H9 (cell line): ENCODE data around the gene ALCAM. TPM values are rescaled to one million over a fixed set of nuclear protein-coding genes. Genes with fewer than 3 reads are reported as not detected.

Experiments
- DNase-seq: peaks from one replicate; pipeline ENCODE4 v3.0.0-alpha.2; 2017
- H2AFZ ChIP-seq: one replicate; pipeline ENCODE4 v1.6.1; 2013; ENCODE audit warnings: mild to moderate bottlenecking, low read length, control low read depth, moderate library complexity
- H2AK5ac ChIP-seq: 2 replicates; pipeline ENCODE4 v1.6.1; 2013; ENCODE audit warnings: low read length, control low read depth, mixed read lengths; ENCODE audit not compliant: insufficient read length
- H2BK120ac ChIP-seq: one replicate; pipeline ENCODE4 v1.6.1; 2013; ENCODE audit warnings: low read depth, mild to moderate bottlenecking, low read length, control low read depth, inconsistent platforms; ENCODE audit not compliant: poor library complexity, severe bottlenecking
- H2BK12ac ChIP-seq: 2 replicates; pipeline ENCODE4 v1.6.1; 2013; ENCODE audit warnings: low read length, control low read depth, mixed read lengths, low read depth; ENCODE audit not compliant: insufficient read length
- H2BK15ac ChIP-seq: 2 replicates; pipeline ENCODE4 v1.6.1; 2013; ENCODE audit warnings: low read depth, low read length, control low read depth
- H2BK20ac ChIP-seq: one replicate; pipeline ENCODE4 v1.6.1; 2013; ENCODE audit warnings: low read depth, mild to moderate bottlenecking, low read length, control low read depth, inconsistent platforms; ENCODE audit not compliant: poor library complexity, severe bottlenecking
- H2BK5ac ChIP-seq: 2 replicates; pipeline ENCODE4 v1.6.1; 2013; ENCODE audit warnings: low read length, control low read depth, mixed read lengths; ENCODE audit not compliant: insufficient read length
- H3K14ac ChIP-seq: 2 replicates; pipeline ENCODE4 v1.6.1; 2013; ENCODE audit warnings: low read length, control low read depth; ENCODE audit not compliant: insufficient read depth
- H3K18ac ChIP-seq: 2 replicates; pipeline ENCODE4 v1.6.1; 2013; ENCODE audit warnings: low read depth, mild to moderate bottlenecking, mixed read lengths, low read length, control low read depth; ENCODE audit not compliant: insufficient read length
- H3K23ac ChIP-seq: 2 replicates; pipeline ENCODE4 v1.6.1; 2013; ENCODE audit warnings: low read length, control low read depth, mixed read lengths, low read depth; ENCODE audit not compliant: insufficient read length
- H3K23me2 ChIP-seq: 2 replicates; pipeline ENCODE4 v1.6.1; 2013; ENCODE audit warnings: low read depth, mild to moderate bottlenecking, mixed read lengths, low read length, control low read depth; ENCODE audit not compliant: insufficient read length, poor library complexity, severe bottlenecking
- H3K27ac ChIP-seq: 2 replicates; pipeline ENCODE4 v1.5.1; 2013; ENCODE audit warnings: low read length, control low read depth, mixed read lengths, low read depth; ENCODE audit not compliant: insufficient read length
- H3K27me3 ChIP-seq: 2 replicates; pipeline ENCODE4 v1.6.1; 2013; ENCODE audit warnings: low read length, control low read depth, inconsistent platforms; ENCODE audit not compliant: insufficient read depth
- H3K4ac ChIP-seq: 2 replicates; pipeline ENCODE4 v1.6.1; 2013; ENCODE audit warnings: low read depth, mild to moderate bottlenecking, control low read depth, inconsistent platforms, low read length, moderate library complexity
- H3K4me1 ChIP-seq: 2 replicates; pipeline ENCODE4 v1.6.1; 2013; ENCODE audit warnings: low read length, control low read depth, inconsistent platforms; ENCODE audit not compliant: insufficient read depth
- H3K4me2 ChIP-seq: 2 replicates; pipeline ENCODE4 v1.6.1; 2013; ENCODE audit warnings: low read length, control low read depth, mixed read lengths; ENCODE audit not compliant: insufficient read length, insufficient read depth
- H3K56ac ChIP-seq: 2 replicates; pipeline ENCODE4 v1.6.1; 2013; ENCODE audit warnings: low read depth, mild to moderate bottlenecking, mixed read lengths, low read length, control low read depth; ENCODE audit not compliant: insufficient read length
- H3K79me1 ChIP-seq: 2 replicates; pipeline ENCODE4 v1.6.1; 2013; ENCODE audit warnings: low read depth, mild to moderate bottlenecking, moderate library complexity, low read length, control low read depth, inconsistent platforms; ENCODE audit not compliant: insufficient read depth, poor library complexity, severe bottlenecking
- H3K79me2 ChIP-seq: 2 replicates; pipeline ENCODE4 v1.6.1; 2013; ENCODE audit warnings: low read length, control low read depth, inconsistent platforms; ENCODE audit not compliant: insufficient read depth
- H3K9ac ChIP-seq: 2 replicates; pipeline ENCODE4 v1.6.1; 2013; ENCODE audit warnings: low read length, control low read depth, mixed read lengths; ENCODE audit not compliant: insufficient read length; ENCODE audit errors: extremely low read depth
- H3K9me3 ChIP-seq: one replicate; pipeline ENCODE4 v1.6.1; 2013; ENCODE audit warnings: low read depth, low read length, inconsistent platforms; ENCODE audit not compliant: control insufficient read depth
- H3T11ph ChIP-seq: one replicate; pipeline ENCODE4 v1.6.1; 2013; ENCODE audit warnings: mild to moderate bottlenecking, low read length, control low read depth, inconsistent platforms
- H4K20me1 ChIP-seq: one replicate; pipeline ENCODE4 v1.6.1; 2013; ENCODE audit not compliant: control insufficient read depth, insufficient read length, insufficient read depth
- H4K5ac ChIP-seq: 2 replicates; pipeline ENCODE4 v1.6.1; 2013; ENCODE audit warnings: low read depth, mild to moderate bottlenecking, mixed read lengths, low read length, control low read depth; ENCODE audit not compliant: insufficient read length
- H4K8ac ChIP-seq: replicated peaks from 2 replicates; pipeline ENCODE4 v1.6.1; 2013; ENCODE audit warnings: low read length, control low read depth, mixed read lengths, low read depth; ENCODE audit not compliant: insufficient read length
- H4K91ac ChIP-seq: 2 replicates; pipeline ENCODE4 v1.6.1; 2013; ENCODE audit warnings: low read depth, mild to moderate bottlenecking, moderate library complexity, mixed read lengths, low read length, control low read depth; ENCODE audit not compliant: insufficient read length
- H3K27ac Mint-ChIP-seq, 3 experiments: 2 replicates in 2 of 3; 3 replicates in 1 of 3; pipeline ENCODE4 v1.8.0; 2020 to 2021; ENCODE audit warnings: mixed read lengths in 3 of 3, mild to moderate bottlenecking in 1 of 3, moderate library complexity in 1 of 3
- H3K27me3 Mint-ChIP-seq: 2 replicates; pipeline ENCODE4 v1.8.0; 2021; ENCODE audit warnings: low read depth, mild to moderate bottlenecking, moderate library complexity, mixed read lengths
- H3K36me3 Mint-ChIP-seq, 3 experiments: 2 replicates in 2 of 3; 3 replicates in 1 of 3; pipeline ENCODE4 v1.8.0; 2020 to 2021; ENCODE audit warnings: low read depth in 3 of 3, mixed read lengths in 3 of 3; ENCODE audit not compliant: insufficient read depth in 1 of 3
- H3K4me1 Mint-ChIP-seq, 2 experiments: 2 replicates each; pipeline ENCODE4 v1.8.0; 2020; ENCODE audit warnings: mixed read lengths in 2 of 2
- H3K4me3 Mint-ChIP-seq, 2 experiments: 2 replicates in 1 of 2; 3 replicates in 1 of 2; pipeline ENCODE4 v1.8.0; 2020 to 2021; ENCODE audit warnings: mild to moderate bottlenecking in 2 of 2, mixed read lengths in 2 of 2, moderate library complexity in 1 of 2
- H3K9me3 Mint-ChIP-seq, 2 experiments: 2 replicates in 1 of 2; 3 replicates in 1 of 2; pipeline ENCODE4 v1.8.0; 2020; ENCODE audit warnings: mild to moderate bottlenecking in 2 of 2, mixed read lengths in 2 of 2, moderate library complexity in 1 of 2
- CTCF ChIP-seq: fragments of 200-600 bp; sonication (generic); conservative IDR thresholded peaks from 3 replicates; pipeline ENCODE4 v1.8.0; 2021; ENCODE audit warnings: antibody characterized with exemption, mild to moderate bottlenecking
- WGBS: extraction: QIAGEN DNeasy Blood & Tissue Kit; methylation state at CpG from one replicate; pipeline ENCODE4 v1.1.7; 2013; ENCODE audit warnings: missing lambda C conversion rate, low lambda C conversion rate, mixed read lengths; ENCODE audit not compliant: insufficient read length; ENCODE audit errors: extremely low coverage; 5-methylcytosine and 5-hydroxymethylcytosine counted together
- total RNA-seq: library from RNA; stranded (reverse); gene quantifications from 2 replicates; pipeline ENCODE4 v1.2.1, GENCODE V29; 2021

ALCAM gene
- total RNA-seq, 1 experiment from 2014 or later = 43.7 TPM

DNA sequence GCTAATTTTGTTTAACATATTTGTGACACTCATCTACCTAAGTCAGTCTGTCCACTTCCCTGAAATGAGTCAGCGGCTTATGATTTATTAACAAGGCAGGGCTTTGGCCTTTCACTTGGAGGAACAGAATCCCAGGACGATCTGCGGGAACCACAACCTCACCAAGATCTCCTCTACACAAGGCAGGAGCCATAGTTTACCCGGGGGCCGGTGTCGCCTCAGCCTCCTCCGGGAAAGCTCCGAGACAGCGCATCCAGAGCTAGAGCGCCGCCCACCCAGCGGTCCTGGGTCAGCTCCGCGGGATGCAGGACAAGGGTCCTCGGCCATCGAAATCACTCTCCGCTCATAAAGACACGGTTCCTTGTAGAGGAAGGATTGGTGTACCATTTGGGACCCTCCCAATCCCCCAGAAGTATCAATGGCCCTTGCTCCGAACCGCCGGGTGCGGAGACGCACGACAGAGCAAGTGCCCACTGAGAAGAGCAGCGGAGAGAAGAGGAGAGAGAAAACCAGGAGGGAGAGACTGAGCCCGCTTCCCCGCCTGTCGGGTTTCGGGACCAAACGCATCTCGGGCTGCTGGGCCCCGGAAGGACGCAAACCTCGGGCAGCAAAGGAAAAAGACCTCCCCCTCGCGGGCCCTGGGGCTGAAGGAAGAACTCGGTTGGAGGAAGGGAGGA is 13.1 kb upstream of the ALCAM start:
- Mint-ChIP-seq H3K4me1 (peaks cover 14 to 19% of the 10 kb centered on the region in 2 experiments), H3K4me3 (peak overlapping the region; percentile 76 to 79), H3K27me3 (peaks cover 37% of the 10 kb centered on the region), H3K9me3 (no peaks in the 10 kb centered on the region; a peak in 1 of 5 replicates), H3K36me3 (no peaks in the 10 kb centered on the region), H3K27ac (peak overlapping the region in 2 of 3 experiments; percentile 3 to 30; a peak in 2 of 7 replicates)
- Histone ChIP-seq H4K8ac (no peak overlapping the region), H3K4me1 (peaks cover 2% of the 10 kb centered on the region; the same call in 1 of the 2 replicates), H2AK5ac (no peak overlapping the region), H2BK12ac (no peak overlapping the region), H4K5ac (no peak overlapping the region), H3K27ac (no peak overlapping the region), H3K18ac (peak overlapping the region; percentile 45), H3T11ph (no peak overlapping the region), H3K23ac (no peak overlapping the region), H2AFZ (no peak overlapping the region), H3K23me2 (peaks cover 11% of the 10 kb centered on the region), H3K79me1 (no peaks in the 10 kb centered on the region), H2BK120ac (no peak overlapping the region), H3K27me3 (no peaks in the 10 kb centered on the region), H2BK5ac (no peak overlapping the region), H4K20me1 (no peaks in the 10 kb centered on the region), H2BK15ac (no peak overlapping the region), H3K9ac (no peak overlapping the region), H4K91ac (no peak overlapping the region), H3K14ac (0 out of 2 replicates have a peak overlapping the region, but pooled peaks have one; percentile 16), H3K4ac (no peak overlapping the region), H3K79me2 (no peaks in the 10 kb centered on the region), H3K9me3 (no peaks in the 10 kb centered on the region), H3K4me2 (peak overlapping the region; percentile 48), H2BK20ac (no peak overlapping the region), H3K56ac (no peak overlapping the region)
- no CpG with 5 or more reads among the region's 37 CpGs for WGBS
- peak; percentile 63 for DNase-seq
- peak; percentile 10; the same call in 1 of the 3 replicates for TF ChIP-seq CTCF
